GM18868 (cell line): ENCODE data around the gene UBE2I.
"Not testable (repeated sequence)": the region's sequence is repeated elsewhere in the genome, so short reads cannot be mapped to it uniquely, and the experiment has no call there.

Source experiments
- ATAC-seq: cut with Tn5 transposase; IDR thresholded peaks from one replicate; pipeline ENCODE4 v1.9.1; 2021; ENCODE audit warnings: mild to moderate bottlenecking, moderate library complexity; ENCODE audit not compliant: unreplicated experiment

UBE2I gene

DNA sequence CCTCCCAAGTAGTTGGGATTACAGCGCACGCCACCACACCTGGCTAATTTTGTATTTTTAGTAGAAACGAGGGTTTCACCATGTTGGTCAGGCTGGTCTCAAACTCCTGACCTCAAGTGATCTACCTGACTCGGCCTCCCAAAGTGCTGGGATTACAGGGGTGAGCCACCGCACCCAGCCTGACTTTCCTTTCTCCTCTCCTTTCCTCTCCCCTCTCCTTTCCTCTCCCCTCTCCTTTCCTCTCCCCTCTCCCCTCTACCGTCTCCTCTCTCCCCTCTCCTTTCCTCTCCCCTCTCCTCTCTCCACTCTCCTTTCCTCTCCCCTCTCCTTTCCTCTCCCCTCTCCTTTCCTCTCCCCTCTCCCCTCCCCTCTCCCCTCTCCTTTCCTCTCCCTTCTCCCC lies 17.2 kb upstream of the UBE2I start:
- ATAC-seq = not testable (repeated sequence)

DNA sequence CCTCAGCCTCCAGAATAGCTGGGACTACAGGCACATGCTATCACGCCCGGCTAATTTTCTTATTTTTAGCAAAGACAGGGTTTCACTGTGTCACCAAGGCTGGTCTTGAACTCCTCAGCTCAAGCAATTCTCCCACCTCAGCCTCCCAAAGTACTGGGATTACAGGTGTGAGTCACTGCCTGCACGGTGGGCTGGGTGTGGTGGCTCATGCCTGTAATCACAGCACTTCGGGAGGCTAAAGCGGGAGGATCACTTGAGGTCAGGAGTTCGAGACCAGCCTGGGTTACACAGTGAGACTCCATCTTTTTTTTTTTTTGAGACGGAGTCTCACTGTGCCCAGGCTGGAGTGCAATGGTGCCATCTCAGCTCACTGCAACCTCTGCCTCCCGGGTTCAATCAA lies 16.6 kb upstream of the UBE2I start:
- ATAC-seq = not testable (repeated sequence)

DNA sequence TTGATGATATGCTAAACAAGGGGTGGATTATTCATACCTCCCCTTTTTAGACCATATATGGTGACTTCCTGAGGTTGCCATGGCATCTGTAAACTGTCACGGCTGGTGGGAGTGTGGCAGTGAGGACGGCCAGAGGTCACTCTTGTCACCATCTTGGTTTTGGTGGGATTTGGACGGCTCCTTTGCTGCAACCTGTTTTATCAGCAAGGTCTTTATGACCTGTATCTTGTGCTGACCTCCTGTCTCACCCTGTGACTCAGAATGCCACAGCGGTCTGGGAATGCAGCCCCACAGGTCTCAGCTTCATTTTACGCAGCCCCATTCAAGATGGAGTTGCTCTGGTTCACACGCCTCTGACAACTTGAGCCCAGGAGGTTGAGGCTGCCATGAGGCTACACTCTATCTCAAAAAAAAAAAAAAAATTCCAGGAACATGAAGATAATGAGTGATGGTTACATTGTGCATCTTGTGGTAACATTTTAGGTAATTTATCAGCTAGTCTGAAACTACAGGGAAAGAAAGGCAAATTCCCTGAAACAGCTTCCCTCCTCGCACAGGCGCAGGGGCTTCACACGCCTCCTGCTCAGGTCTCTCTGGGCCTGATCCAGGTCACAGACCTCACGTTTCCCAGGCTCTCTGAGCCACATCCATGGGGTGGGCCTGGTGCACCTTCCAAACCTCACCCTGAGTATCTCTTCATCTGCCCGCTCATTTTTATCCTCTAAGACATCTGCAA lies 15.3 kb upstream of the UBE2I start:
- ATAC-seq = no peak

DNA sequence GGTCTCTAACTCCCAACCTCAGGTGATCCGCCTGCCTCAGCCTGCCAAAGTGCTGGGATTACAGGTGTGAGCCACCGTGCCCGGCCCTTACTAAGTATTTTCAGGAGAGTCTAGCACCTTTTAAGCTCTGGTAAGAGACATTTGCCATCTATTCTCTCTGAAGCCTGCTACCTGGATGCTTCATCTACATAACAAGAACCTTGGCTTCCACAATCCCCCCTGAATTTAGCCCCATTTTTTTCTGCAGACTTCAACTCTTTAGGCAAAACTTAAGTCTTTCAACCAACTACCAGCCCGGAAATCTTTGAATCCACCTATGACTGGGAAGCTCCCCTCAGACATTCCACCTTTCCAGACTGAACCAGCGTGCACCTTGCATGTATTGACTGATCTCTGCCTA lies 14.0 kb upstream of the UBE2I start:
- ATAC-seq = no peak

DNA sequence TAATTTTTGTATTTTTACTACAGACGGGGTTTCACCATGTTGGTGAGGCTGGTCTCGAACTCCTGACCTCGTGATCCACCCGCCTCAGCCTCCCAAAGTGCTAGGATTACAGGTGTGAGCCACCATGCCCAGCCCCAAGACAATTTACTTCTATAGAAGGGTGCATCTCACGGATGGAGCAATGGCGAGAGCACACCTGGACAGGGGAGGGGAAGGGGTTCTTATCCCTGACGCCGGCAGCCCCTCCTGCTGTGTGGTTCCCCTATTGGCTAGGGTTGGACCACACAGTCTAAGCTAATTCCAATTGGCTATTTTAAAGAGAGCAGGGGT lies 12.8 kb upstream of the UBE2I start:
- not testable (repeated sequence) for ATAC-seq

DNA sequence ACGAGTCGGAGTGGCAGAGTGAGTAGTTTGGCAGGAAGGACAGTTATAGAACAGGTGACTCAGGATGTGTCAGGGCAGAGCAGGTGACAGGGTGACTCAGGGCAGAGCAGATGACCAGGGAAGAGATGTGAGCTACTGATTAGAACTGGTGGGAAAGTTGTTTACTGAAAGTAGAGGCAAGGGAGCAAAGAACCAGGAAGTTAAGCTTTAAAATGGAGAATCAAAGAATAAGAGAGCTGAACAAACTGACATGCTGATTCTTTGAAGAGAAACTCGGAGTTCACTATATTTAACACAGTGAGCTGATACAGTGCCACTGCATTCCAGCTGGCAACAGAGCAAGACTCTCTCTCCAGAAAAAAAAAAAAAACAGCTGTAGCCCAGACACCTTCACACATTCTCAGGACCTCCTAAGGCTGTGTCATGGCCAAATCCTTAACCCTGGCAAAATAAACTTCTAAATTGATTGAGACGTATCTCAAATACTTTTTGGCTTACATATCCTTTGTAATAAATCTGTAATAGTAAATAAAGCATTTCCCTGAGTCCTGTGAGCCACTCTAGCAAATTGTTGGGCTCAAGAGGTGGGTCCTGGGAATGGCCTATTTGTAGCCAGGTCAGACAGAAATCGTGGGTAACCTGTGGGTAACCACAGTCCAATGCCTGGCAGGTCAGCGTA lies 12.3 kb upstream of the UBE2I start:
- ATAC-seq = no peak

DNA sequence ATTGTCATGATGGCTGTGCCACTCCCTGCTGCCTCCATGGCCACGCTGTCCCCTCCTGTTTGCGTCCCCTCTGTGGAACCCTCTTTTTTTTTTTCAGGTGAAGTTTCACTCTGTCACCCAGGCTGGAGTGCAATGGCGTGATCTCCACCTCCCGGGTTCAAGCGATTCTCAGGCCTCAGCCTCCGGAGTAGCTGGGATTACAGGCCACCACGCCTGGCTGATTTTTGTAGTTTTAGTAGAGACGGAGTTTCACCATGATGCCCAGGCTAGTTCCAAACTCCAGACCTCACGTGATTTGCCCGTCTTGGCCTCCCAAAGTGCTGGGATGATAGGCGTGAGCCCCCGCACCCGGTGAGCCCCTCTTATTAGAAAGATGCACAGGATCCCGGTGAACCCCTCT lies 11.0 kb upstream of the UBE2I start:
- ATAC-seq = no peak

DNA sequence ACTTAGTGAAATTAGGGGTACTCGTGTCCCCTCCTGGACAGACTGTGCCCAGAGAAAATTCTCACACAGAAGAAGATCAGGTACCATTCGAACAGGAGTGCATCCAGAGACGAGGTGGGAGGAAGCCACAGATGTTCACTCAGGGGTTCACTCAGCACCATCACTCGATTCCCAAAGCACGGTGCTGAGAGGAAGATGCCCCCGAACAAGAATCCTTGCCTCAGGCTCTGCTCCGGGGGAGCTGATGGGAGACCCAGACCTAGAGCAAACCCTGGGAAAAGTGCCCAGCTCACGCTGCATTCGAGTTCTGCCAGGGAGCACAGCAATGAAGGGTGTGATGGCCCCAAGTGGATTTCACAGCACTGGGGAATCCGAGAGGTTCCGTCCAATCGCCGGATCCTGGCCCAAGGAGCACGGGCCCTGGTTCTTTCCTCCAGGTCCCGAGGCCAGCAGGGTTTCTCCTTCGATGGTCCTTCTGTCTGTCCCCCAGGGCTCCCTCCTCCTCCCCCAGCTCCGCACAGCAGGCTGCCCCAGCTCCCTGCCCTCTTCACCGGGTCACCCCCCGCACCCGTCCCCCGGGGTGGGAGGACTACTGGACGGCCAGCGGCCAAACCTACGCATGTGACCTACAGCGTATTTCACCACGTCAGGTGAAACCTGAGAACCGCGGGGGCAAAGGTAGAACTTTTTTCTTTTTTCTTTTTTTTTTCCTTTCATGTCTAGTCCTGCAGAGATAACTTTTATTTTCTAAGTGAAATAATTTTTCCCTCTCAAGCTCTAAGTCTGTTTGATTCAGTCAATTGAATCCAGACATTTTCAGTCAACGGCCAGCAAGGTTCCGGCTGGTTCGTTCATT lies 10.2 kb upstream of the UBE2I start:
- no peak for ATAC-seq

DNA sequence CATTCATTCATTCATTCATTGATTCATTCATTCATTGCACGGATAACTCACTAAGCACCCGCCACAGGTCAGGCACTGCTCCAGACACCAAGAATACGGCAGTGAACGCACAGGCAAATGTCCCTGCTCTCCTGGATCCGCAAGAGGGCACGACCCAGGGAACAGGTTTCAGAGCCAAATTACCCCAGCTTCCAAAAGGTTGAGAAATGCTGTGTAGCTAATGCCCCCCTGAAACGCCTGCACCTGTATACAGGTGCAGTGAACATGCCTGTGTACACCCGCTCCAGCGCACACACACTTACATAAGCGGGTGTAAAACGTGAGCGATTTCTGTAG lies 9.6 kb upstream of the UBE2I start:
- no peak for ATAC-seq

DNA sequence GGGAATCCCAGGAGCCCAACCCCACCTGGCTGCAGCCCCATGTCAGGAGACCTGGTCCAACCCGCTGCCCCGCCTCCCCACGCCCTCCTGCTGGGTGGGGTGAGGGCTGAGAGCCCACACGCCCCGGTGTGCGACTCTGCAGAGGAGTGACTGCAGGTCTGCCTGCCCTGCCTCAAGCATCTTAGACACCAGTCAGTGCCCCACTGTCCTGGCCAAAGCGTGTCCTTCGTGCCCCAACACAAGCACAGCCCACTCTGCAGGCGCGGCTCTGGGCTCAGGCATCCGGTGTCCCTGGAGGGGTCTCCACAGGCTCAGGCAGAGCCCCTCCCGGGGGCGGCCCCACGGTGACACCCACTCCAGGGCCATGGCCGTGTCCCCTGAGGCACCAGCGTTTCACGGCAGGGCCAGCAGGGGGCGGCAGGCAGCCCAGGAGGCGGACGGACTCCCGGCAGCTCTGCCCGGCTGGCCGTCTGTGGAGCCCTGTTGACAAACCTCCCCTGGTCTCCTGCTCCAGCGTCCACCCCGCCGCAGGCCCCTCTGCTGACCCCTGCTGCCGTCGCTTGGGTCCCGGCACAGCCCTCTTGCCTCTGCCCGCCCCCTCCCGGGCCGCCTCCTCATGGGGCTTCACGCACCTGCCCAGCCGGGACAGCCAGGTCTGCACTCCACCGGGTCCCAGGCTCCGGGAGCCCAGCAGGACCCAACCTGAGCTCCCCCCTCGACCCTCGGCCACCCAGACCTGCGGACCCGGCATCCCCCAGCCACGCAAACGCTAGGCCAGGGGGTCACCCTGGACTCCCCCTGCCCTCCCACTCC lies 8.6 kb upstream of the UBE2I start:
- ATAC-seq = peak; percentile 63

DNA sequence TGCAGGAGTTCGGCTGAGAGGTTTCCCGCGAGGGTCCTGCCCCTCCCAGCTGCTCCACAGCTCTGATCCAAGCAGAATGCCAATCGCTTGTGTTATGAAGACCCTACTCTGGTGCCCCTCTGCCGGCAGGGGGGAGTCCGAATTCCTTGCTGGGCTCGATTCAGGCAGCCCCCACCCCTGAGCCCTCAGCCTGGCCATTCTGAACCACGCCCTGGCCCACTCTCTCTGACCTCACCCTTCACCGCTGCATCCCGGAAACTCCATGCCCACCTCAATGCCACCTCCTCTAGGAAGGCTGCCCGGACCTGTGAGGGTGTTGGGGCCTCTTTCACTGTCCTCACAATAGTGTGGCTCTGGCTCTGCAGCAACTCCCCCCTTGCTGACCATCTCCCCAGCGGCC lies 7.9 kb upstream of the UBE2I start:
- ATAC-seq = no peak

DNA sequence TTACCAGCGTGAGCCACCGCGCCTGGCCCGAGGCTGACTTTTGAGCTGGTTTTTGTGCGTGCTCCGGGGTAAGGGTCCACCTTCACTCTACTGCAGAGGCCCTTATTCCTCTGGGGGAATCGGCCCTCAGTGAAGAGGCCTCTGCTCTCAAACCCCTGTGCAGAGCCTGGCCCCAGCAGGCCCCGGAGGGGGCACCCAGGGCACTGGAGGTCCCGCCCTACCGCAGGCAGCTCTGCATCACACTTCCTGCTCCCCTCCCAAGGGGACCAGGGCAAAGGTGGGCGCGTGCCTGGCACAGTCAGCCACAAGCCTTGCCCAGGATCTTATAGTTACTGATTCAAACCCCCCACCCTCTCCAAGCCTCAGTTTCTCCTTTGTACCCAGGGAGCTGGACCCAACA lies 3.6 kb upstream of the UBE2I start:
- ATAC-seq = no peak

DNA sequence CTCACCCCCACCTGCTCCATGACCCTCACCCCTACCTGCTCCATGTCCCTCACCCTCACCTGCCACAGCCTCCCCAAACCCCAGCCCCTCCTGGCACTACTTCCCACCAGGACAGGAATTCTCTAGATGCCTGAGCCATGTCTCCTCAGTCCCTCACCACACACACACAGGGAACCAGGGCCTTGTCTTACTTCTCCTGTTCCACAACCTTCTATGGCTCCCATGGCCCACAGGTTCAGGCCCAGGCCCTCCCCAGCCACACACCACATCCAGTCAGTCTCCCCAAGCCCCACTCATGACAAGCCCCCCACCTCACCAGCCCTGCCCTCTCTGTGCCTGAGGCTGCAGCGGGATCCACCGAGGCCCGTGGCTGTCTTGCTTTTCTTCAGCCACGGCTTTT lies 3.1 kb upstream of the UBE2I start:
- ATAC-seq = no peak

DNA sequence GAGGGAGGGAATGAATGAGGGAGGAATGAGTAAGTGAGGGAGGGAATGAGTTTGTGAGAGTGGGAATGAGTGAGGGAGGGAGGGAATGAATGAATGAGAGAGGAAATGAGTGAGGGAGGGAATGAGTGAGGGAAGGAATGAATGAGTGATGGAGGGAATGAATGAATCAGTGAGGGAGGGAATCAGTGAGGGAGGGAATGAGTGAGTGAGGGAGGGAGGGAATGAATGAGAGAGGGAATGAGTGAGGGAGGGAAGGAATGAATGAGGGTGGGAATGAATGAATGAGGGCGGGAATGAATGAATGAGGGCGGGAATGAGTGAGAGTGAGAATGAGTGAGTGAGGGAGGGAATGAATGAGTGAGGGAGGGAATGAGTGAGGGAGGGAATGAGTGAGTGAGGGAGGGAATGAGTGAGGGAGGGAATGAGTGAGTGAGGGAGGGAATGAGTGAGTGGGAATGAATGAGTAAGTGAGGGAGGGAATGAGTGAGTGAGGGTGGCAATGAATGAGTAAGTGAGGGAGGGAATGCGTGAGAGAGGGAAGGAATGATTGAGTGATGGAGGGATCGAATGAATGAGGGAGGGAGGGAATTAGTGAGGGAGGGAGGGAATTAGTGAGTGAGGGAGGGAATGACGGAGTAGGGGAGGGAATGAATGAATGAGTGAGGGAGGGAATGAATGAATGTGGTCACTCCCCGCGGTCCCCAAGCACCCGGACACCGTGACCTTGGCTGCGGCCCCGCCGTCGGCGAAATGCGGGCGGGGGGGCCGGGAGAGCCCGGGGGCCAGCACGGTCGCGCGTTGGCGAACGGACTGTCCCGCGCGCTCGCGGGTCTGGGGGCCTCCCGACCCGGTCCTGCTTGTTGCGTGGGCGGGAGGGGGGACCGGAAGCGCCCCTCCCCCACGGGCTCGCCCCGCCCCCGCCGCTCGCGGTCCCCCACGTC lies 1.1 kb upstream of the UBE2I start:
- no peak for ATAC-seq

DNA sequence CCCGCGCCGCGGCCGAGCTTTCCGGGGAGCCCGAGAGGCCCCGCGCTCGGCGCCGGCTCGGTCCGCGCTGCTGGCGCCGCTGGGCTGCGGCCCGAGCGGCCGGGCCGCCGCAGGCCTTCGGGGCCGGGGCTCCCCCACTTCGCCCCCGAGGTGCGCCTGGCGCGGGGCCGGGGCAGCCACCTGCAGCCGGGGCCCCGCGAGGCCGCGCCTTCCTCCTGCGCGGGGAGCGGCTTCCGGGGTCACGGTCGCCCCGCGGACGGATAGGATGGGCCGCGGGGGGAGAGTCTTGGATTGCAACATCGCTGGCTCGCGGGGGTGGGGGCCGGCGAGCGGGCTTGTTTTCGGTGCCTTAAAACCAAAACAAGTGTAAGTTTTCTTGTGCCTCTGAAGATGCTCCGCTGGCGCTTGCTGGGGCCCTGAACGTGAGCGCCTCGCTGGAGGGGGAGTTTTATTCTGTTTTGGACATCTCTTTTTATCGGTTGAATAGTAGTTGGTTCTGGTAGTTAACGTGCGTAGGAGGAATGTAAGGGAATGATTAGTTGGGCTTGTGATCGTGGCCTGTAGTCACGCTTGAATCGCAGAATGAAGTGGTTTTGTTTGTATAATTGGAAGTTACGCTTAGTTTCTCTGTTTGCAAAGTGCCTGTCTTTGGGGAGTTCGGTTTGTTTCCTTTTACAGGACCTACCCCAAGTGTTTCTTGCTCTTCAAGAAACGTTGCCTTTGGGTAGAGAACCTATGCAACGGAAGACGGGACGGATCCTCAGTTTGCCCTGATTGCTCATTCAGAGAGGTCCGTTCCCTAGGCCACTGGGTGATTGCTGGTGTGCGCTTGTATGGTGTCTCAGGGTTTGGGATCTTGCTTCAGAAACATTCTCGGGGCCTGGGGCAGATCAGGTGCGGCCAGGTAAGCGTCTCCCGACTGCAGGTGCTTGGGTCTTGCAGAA lies 724 bp downstream of the UBE2I start:
- no peak for ATAC-seq

DNA sequence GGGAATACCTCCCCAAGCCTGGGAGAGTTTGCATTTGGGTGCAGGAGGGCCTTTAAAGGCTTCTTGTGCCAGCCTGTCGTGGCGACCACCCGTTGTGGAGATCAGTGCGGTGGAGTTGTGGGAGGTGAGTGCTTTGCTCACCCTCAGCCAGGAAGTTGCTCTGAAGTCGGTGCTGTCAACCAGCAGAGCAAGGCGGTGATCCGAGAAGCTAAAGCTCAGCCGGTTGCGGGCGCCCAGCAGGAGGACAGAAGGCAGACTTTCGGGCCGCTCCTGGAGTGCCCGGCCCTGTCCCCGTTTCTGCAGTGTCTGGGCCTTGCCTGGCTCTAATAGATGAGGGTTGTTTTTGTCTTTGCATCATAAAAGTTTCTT lies 1.4 kb downstream of the UBE2I start:
- no peak for ATAC-seq

DNA sequence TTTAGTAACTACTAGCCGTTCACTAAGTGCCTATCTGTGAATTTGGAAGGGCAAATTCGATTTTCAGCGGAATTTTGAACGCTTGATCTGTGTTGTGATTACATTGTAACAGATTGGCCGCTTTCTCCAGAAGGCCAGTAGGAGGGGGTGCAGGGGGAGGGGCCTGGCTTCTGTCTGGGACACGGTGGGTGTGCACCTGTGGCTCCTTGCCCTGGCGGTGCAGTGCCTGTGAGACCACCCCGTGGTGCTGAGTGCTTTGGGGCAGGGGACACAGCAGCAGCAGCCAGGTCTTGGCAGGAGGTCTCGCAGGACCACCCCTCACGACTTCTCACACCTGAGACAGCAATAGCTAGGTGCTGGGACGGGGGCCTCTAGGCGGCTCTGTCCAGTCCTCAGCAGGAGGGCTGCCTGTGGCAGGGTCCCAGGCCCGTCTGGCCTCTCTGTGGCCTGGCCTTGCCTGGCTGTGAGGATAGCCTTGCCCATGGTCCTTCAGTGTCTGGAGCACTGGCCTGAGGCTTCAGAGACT lies 1.8 kb downstream of the UBE2I start:
- ATAC-seq = no peak

DNA sequence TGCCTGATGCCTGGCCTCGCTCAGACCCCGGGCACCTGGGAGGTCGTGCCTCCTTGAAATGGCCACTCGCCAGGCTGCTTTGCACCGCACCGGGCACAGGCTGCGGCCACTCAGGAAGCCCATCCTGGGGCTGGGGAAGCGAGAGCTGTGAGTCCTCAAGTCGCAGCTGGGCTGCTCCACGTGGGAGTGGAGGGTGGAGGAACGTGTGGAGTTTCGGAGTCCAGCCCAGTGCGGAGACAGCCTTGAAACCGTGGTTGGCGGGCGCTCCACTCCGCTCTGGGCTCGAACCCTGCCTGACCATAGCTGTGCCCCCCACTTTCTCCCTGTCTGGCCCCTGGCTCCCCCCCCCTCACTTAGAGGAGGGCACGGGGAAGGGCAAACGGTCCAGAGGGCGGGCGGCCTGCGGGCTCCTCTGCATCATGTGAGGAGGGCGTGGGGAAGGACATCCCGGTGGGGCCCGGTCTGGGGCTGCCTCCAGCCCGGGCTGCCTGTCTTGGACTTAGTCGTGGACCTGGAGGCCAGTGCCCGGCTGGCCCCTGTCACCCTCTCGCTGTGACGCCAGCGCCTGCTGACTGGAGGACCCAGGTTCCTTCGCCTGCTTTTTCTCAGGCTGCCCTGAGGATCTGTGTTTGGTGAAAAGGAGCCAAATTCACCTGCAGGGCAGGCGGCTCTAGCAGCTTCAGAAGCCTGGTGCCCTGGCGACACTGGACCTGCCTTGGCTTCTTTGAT lies 2.5 kb downstream of the UBE2I start:
- ATAC-seq = no peak
